ENCODE results near the gene TTLL10.
A peak's percentile ranks its signal among the peaks of the same experiment; 100 is the strongest.
"Not testable (repeated sequence)": the region's sequence is repeated elsewhere in the genome, so short reads cannot be mapped to it uniquely, and the experiment has no call there.

The TTLL10 gene

DNA sequence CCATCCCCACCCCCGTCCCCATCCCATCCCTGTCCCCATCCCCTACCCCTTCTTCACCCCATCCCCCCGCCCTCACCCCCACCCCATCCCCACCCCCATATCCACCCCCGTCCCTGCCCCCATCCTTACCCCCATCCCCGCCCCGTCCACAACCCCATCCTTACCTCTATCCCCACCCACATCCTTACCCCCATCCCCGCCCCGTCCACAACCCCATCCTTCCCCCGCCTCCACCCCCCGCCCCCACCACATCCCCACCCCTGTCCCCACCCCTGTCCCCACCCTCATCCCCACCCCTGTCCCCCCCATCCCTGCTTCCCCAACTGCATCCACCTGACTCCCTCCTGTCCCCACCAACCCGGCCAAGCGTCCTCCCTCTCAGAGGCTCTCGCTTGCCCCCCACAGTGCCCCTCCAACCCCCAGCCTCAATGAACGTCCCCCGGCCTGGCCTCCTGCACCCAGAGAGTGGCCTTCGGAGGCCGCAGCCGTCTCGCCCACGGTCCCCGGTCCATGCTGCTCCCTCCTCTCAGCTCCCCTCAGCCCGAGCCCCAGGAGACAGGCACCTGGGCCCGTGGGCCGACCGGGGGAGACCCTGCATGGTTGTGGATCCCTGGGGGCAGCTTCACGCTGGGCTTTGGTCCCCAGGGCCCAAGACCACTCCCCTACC is 32.3 kb upstream of the TTLL10 start:
- no peak for DNase-seq (ENCODE audit: low spot score)

GRCh38 chr1:1141911-1142250 is 31.8 kb upstream of the TTLL10 start:
- DNase-seq (ENCODE audit: low spot score): no peak

DNA sequence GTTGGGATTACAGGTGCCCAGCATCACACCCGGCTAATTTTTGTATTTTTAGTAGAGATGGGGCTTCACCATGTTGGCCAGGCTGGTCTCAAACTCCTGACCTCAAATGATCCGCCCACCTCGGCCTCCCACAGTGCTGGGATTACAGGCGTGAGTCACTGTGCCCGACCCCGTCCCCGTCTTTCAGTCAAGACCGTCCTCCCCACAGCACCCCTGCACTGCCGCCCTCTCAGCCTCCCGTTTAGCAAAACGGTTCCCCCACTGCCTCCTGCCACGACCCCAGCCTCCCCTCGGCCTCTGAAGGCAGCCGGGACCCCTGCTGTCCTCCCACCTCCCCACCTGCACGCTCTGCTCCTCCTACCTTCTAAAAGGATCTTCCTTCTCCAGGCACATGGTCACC is 31.3 kb upstream of the TTLL10 start:
- not testable (repeated sequence) for DNase-seq (ENCODE audit: low spot score)

GRCh38 chr1:1142844-1143243 is 30.8 kb upstream of the TTLL10 start:
- no peak for DNase-seq (ENCODE audit: low spot score)

GRCh38 chr1:1143636-1144035 is 30.0 kb upstream of the TTLL10 start:
- no peak for DNase-seq (ENCODE audit: low spot score)

DNA sequence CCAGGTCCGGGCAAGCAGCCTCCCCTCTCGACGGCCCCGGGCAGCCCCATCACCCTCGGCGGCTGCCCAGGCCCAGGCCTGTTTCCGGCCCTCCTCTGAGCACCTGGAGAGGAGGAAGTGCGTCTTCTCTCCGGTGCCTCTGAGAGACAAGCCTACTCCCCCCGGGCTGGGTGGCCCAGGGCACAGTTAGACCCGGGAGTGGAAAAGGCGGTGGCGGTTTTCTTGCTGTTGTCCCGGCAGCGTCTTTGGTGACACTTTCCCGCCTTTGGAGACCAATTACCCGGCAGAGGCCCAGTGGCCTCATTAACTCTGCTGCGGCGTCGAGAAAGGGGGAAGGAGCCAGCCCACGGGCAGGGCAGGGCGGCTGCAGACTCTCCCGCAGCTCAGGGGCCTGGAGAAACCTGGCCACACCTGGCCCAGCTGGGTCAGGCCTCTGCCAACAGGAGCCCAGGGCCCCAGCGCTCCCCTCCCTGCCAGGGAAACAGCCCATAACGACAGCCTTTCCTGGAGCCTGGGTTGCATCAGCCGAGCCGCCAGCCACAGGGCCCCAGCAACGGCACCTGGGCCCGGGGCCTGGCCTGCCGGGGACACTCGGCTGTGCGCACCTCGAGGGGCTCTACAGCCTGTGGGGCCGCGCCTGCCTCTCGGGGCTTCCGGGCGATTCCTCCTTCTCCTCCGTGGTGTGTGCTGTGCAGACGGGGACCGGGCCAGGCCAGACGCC is 29.4 kb upstream of the TTLL10 start:
- DNase-seq (ENCODE audit: low spot score): peak; percentile 41

DNA sequence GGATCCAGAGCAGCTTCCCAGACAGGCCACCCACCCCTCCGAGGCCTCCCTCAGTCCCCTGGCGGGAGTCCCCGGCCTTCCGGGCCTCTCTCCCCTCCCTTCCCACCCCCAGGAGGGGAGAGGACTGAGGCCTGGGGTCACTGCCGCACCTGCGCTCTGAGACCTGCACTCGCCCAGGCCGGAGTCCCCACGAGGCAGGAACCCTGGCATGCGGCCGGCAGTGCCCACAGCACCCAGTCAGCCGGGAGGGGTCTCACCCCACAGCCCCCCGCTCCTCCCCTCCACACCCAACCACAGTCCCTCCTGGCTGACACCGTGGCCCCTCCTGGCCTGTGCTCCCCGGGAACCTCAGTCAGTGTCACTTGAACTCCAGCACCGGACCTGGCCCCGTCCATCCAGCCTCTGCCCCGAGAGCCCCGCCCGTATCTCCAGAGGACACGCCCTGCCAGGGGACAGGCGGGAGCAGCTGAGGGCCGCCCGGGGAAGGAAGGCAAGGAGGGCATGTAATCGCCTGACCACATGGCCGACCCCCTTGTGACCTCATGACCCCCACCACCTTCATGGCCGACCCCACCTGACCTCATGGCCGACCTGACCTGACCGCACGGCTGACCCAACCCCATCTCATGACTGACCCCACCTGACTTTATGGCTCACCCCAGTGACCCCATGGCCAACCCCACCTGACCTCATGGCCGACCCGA is 28.7 kb upstream of the TTLL10 start:
- DNase-seq (ENCODE audit: low spot score): no peak

DNA sequence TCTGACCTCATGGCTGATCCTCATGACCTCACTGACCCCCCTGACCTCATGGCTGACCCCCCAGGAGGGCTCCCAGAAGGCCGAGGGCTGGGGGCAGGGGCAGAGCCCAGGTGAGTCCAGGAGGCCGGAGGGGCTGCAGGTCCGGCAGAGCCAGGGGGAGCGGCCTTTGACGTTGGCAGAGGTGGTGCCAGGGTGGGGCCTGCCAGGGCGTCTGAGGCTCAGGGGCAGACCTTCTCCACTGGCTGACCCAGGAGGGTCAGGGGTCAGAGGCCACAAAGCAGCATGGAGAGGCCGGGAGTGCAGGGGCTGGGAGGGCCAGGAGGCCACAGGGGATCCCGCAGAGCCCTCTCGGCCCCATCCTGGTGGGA is 28.1 kb upstream of the TTLL10 start:
- no peak for DNase-seq (ENCODE audit: low spot score)

DNA sequence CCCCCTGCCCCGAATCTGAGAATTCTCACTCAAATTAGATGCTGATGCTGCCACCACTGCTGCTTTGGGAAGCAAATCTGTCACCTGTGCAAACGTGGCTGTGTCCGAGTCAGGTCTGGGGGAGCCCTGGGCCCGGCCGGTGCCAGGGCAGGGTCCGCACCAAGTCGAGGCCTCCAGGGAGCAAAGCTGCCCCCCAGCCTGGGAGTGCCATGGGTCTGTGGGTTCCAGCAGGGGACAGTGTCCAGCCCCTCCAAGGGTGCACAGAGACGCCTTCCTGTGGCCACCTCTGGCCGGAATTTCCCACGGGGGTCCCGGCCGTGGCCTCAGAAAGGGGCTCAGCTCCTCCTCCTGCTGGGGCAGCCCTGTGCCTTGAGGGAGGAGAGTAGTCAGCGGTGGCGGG is 27.7 kb upstream of the TTLL10 start:
- DNase-seq (ENCODE audit: low spot score): no peak

DNA sequence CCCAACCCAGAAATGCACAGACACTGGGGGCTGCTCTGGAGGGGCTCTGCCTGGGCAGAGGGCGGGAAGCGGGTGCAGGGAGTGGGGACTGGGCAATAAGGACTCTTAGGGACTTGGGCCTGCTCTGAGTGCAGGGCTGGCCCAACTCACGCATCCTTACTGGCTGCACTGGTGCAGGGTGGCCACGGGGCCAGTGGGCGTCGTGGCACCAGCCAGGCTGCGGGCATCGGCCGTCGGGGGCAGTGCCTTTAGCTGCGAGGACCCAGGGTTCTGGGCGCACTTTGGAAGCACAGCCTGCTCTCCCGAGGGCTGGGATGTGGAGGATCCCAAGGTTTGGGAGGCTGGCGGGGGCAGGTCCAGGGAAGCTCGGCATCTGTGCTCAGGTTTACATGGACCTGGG is 27.1 kb upstream of the TTLL10 start:
- DNase-seq (ENCODE audit: low spot score): no peak

GRCh38 chr1:1148061-1148460 is 25.6 kb upstream of the TTLL10 start:
- no peak for DNase-seq (ENCODE audit: low spot score)

DNA sequence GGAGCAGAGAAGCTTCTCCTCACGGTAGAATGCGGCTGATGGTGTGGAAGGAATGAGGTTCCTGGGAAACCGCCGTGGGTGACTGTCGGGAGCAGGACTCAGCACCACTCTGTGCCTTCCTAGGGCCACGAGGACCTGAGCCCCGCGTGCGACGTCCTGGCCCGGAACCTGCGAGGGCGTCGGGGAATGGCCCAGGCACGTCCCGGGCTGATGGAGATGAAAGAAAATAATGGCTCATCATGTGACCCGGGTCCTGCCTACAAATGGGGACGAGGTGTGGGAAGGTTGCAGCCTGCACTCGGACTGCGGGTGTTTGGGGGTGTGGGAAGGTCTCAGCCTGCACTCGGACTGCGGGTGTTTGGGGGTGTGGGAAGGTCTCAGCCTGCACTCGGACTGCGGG is 25.1 kb upstream of the TTLL10 start:
- DNase-seq (ENCODE audit: low spot score): no peak

DNA sequence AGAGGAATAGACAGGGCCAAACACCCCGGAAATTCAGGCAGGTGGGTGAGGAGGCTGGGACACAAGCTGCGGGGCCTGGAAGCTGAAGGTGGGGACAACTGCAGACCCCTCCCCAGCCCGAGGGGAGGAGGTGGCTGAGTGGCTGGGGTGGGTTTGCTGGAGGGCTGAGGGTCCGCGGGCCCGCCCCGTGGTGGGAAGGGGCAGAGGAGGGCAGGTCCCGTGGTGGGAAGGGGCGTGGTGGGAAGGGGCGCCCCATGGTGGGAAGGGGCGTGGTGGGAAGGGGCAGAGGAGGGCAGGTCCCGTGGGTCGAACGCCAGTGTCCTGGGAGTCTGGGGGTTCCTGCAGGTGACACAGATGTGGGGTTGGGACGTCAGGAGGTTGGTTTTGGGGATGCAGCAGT is 24.3 kb upstream of the TTLL10 start:
- DNase-seq (ENCODE audit: low spot score): no peak

GRCh38 chr1:1150100-1150499 is 23.6 kb upstream of the TTLL10 start:
- no peak for DNase-seq (ENCODE audit: low spot score)

DNA sequence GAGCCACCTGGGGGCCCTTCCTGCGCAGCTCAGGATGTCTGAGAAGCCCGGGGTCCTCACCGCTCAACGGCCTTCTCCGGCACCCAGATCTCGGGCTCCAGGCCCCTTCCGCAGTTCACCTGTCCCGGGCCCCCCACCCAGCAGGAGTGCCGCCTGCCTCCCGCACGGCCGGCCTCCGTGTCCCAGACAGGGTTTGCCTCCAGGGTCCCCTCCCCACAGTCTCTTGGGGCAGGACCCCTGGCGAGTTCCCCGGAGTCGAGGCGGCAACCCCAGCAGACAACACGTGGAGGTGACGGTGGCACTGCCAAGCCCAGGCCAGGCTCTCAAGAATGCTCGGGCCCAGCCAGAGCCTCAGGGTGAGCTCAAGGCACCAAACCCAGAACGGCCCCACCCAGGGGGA is 22.4 kb upstream of the TTLL10 start:
- DNase-seq (ENCODE audit: low spot score): no peak

DNA sequence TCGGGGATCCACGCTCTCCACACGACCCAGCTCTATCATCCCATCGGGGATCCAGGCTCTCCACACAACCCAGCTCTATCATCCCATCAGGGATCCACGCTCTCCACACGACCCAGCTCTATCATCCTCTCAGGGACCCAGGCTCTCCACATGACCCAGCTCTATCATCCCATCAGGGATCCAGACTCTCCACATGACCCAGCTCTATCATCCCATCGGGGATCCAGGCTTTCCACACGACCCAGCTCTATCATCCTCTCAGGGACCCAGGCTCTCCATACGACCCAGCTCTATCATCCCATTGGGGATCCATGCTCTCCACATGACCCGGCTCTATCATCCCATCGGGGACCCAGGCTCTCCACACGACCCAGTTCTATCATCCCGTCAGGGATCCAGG is 21.2 kb upstream of the TTLL10 start:
- DNase-seq (ENCODE audit: low spot score): not testable (repeated sequence)

- DNase-seq (ENCODE audit: low spot score): not testable (repeated sequence)
These were observed 20.5 kb upstream of the TTLL10 start for GRCh38 chr1:1153215-1153614.

GRCh38 chr1:1153874-1154273 is 19.8 kb upstream of the TTLL10 start:
- no peak for DNase-seq (ENCODE audit: low spot score)

DNA sequence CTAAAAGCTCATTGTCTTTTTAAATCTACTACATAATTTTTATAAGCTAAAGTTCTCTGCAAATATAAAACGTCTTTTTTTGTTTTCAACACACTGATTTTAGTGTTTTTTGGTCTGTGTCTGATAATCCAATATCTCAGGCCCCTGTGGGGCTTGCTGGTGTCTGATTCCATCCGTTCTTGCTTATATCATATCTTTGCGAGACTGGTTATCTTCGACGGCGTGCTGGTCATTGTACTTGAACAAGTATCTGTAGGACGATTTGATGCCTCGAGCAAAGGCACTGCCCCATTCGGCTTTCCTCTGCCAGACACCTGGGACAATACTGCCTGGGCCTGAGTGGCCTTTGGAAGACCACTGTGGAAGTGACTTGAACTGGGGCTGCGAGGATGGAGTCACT is 18.4 kb upstream of the TTLL10 start:
- no peak for DNase-seq (ENCODE audit: low spot score)

- DNase-seq (ENCODE audit: low spot score): no peak
These were observed 17.3 kb upstream of the TTLL10 start for GRCh38 chr1:1156140-1157032.

DNA sequence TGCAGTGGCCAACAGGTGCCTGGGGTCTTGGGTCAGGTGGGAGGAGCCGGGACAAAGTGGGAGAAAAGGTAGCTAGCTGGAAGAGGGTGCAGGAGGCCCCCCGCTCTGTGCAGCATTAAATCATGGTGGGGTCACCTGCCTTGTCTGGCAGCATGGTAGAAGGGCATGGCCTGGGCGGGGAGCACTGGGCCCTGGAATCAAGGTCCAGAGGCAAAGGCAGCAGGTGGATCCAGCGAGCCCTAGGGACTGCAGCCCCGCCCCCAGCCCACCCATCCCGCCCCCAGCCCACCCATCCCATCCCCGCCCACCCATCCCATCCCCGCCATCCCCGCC is 16.7 kb upstream of the TTLL10 start:
- DNase-seq (ENCODE audit: low spot score): no peak

- peak; percentile 64 for DNase-seq (ENCODE audit: low spot score)
These were observed 16.2 kb upstream of the TTLL10 start for GRCh38 chr1:1157426-1157913.

Measured in activated CD4-positive, alpha-beta T cell treated with anti-CD3 and anti-CD28 coated beads, Interleukin-2, Interleukin-4, amounts not matched to agents 100 ng/mL and 50 ng/mL, durations not matched to agents 16 hours and 8 hours (primary cell).